Measurements from ENCODE around the gene IDNK. TPM values are rescaled to one million over a fixed set of nuclear protein-coding genes. Genes with fewer than 3 reads are reported as not detected.

Gene IDNK
- polyA plus RNA-seq, 1 of the 3 experiments (the other 2 are of a cell fraction): 4.2 TPM

- TF ChIP-seq CTCF (IDR thresholded peaks at IDR 0.05): peak; percentile 70
Measured at GRCh38 chr9:83620841-83621636, 1.9 kb upstream of the IDNK start (continued).

- Histone ChIP-seq H3K9ac (peak overlapping the region; percentile 90), H3K36me3 (replicated peaks in 1 of 2; ENCODE audit: control insufficient read depth in 1 of 2, insufficient read depth in 2 of 2, low read length in 1 of 2) (peaks cover 6 to 9% of the 10 kb centered on the region in 2 experiments), H3K4me2 (peak overlapping the region; percentile 94), H3F3A (replicated peaks; ENCODE audit: insufficient read depth) (peaks cover 3% of the 10 kb centered on the region), H3K27ac (ENCODE audit: low read depth in 2 of 2, low read length in 1 of 2) (peak overlapping the region; percentile 55 to 93), H2AFZ (ENCODE audit: low read depth) (peak overlapping the region; percentile 85), H3K9me3 (no peaks in the 10 kb centered on the region), H3K4me1 (ENCODE audit: control insufficient read depth in 1 of 2, insufficient read depth in 2 of 2, low read depth in 1 of 2, low read length in 1 of 2) (peaks cover 0 to 16% of the 10 kb centered on the region in 2 experiments; a peak in 2 of 4 replicates), H4K20me1 (ENCODE audit: insufficient read depth) (no peaks in the 10 kb centered on the region), H3K4me3 (ENCODE audit: low read depth in 2 of 2, low read length in 1 of 2) (peak overlapping the region; percentile 69 to 80), H3K79me2 (ENCODE audit: insufficient read depth) (no peaks in the 10 kb centered on the region), H3K27me3 (ENCODE audit: insufficient read depth) (no peaks in the 10 kb centered on the region), H3K9me2 (no peaks in the 10 kb centered on the region)
- ChIA-PET CTCF (interaction anchor here (0.7 to 4.5 kb wide), 2 partner anchors 27 to 288 kb away, joined by 3 to 16 read pairs; no protein-coding TSS in a partner anchor), POLR2A (interaction anchor here (0.8 to 2.4 kb wide), 6 partner anchors 9 to 295 kb away, joined by 3 to 11 read pairs (median 5); partner anchors contain the start of gene UBQLN1)
- DNase-seq: peak; percentile 21
- TF ChIP-seq GATA2 (CRISPR knock-in tag; IDR thresholded peaks at IDR 0.05) (no peak), GABPA (IDR thresholded peaks at IDR 0.05; ENCODE audit: low read depth) (peak; percentile 54), ELF1 (IDR thresholded peaks at IDR 0.05) (0 out of 2 replicates have a peak, but pooled peaks have one; percentile 56)
- 31% methylated on average over 21 of the region's 21 CpGs for WGBS (ENCODE audit: low lambda C conversion rate)
Measured at GRCh38 chr9:83622433-83622938, 457 bp upstream of the IDNK start.

- DNase-seq: no peak
- Histone ChIP-seq H3K4me3 (ENCODE audit: low read depth in 2 of 2, low read length in 1 of 2) (peak overlapping the region; percentile 69 to 80), H3F3A (replicated peaks; ENCODE audit: insufficient read depth) (peaks cover 3% of the 10 kb centered on the region), H3K9ac (peak overlapping the region; percentile 90), H3K36me3 (replicated peaks in 1 of 2; ENCODE audit: control insufficient read depth in 1 of 2, insufficient read depth in 2 of 2, low read length in 1 of 2) (peaks cover 6 to 15% of the 10 kb centered on the region in 2 experiments), H4K20me1 (ENCODE audit: insufficient read depth) (no peaks in the 10 kb centered on the region), H2AFZ (ENCODE audit: low read depth) (peak overlapping the region; percentile 85), H3K4me2 (peak overlapping the region; percentile 94), H3K9me3 (no peaks in the 10 kb centered on the region), H3K9me2 (no peaks in the 10 kb centered on the region), H3K4me1 (ENCODE audit: control insufficient read depth in 1 of 2, insufficient read depth in 2 of 2, low read depth in 1 of 2, low read length in 1 of 2) (peaks cover 0 to 16% of the 10 kb centered on the region in 2 experiments; a peak in 2 of 4 replicates), H3K27ac (ENCODE audit: low read depth in 2 of 2, low read length in 1 of 2) (peak overlapping the region; percentile 55 to 93; a peak in 3 of 4 replicates), H3K79me2 (ENCODE audit: insufficient read depth) (no peaks in the 10 kb centered on the region), H3K27me3 (ENCODE audit: insufficient read depth) (no peaks in the 10 kb centered on the region)
- WGBS (ENCODE audit: low lambda C conversion rate): 24% methylated on average over 5 of the region's 5 CpGs
- no peak for TF ChIP-seq RFX5 (IDR thresholded peaks at IDR 0.05; ENCODE audit: low read length)
- no peak for TF ChIP-seq NFIC (IDR thresholded peaks at IDR 0.05; ENCODE audit: borderline replicate concordance)
- TF ChIP-seq RAD21 (IDR thresholded peaks at IDR 0.05; ENCODE audit: low read length): no peak
- TF ChIP-seq NRF1 (IDR thresholded peaks at IDR 0.05; ENCODE audit: low read depth, low read length): no peak
- TF ChIP-seq JUND (IDR thresholded peaks at IDR 0.05): no peak
- TF ChIP-seq TAF1 (IDR thresholded peaks at IDR 0.05; ENCODE audit: borderline replicate concordance, low read depth, low read length): no peak
- TF ChIP-seq RCOR1 (IDR thresholded peaks at IDR 0.05; ENCODE audit: low read length): no peak
- TF ChIP-seq FOXM1 (IDR thresholded peaks at IDR 0.05; ENCODE audit: low read depth): no peak
- no peak for TF ChIP-seq POLR2AphosphoS5 (IDR thresholded peaks at IDR 0.05; ENCODE audit: low read depth, low read length)
- TF ChIP-seq GATA2 (CRISPR knock-in tag; IDR thresholded peaks at IDR 0.05): no peak
- TF ChIP-seq SMC3 (IDR thresholded peaks at IDR 0.05; ENCODE audit: low read depth, low read length): no peak
- TF ChIP-seq MEF2A (IDR thresholded peaks at IDR 0.05; ENCODE audit: borderline replicate concordance, low read depth): no peak
- no peak for TF ChIP-seq FOSL2 (IDR thresholded peaks at IDR 0.05; ENCODE audit: borderline replicate concordance, low read depth)
- no peak for TF ChIP-seq TCF12 (IDR thresholded peaks at IDR 0.05)
- POLR2A ChIA-PET: interaction anchor here (0.8 to 2.4 kb wide), 7 partner anchors 8 to 289 kb away, joined by 3 to 11 read pairs (median 5); partner anchors contain the start of gene UBQLN1
- CTCF ChIA-PET: interaction anchor here (0.6 to 4.5 kb wide), 8 partner anchors 10 to 424 kb away, joined by 3 to 16 read pairs (median 6); no protein-coding TSS in a partner anchor
Measured at GRCh38 chr9:83623679-83624076, 735 bp downstream of the IDNK start.

All from SK-N-SH (cell line).